ENCODE results near the gene KBTBD12. TPM values are rescaled to one million over a fixed set of nuclear protein-coding genes. Genes with fewer than 3 reads are reported as not detected.

Gene KBTBD12
- total RNA-seq, 1 donor from 2014 or later, result not detected

DNA sequence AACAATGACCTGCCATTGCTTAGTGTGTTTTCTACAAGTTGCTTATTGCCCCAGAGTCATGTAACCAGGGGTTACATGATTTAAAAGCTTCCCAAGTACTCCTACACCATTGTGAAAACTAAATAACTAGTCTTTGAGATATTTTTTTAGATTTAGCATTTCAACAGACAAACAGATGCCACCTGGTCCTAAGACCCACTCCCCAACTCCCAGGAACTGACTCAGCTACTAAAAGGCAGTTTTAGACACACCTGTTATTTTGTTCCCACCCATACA lies 28.1 kb upstream of the KBTBD12 start:
- Mint-ChIP-seq H3K27ac (ENCODE audit: unreplicated experiment) (peak overlapping the region; percentile 36), H3K4me3 (ENCODE audit: unreplicated experiment) (peak overlapping the region; percentile 28), H3K27me3 (ENCODE audit: unreplicated experiment) (peaks cover 10% of the 10 kb centered on the region), H3K9me3 (ENCODE audit: unreplicated experiment) (peaks cover 11% of the 10 kb centered on the region), H3K4me1 (ENCODE audit: low read depth, unreplicated experiment) (peaks cover 32% of the 10 kb centered on the region), H3K36me3 (ENCODE audit: unreplicated experiment) (peaks cover 9% of the 10 kb centered on the region)
- DNase-seq, result no peak
- TF ChIP-seq CTCF (IDR thresholded peaks at IDR 0.05; ENCODE audit: partially characterized antibody, unreplicated experiment), result no peak

- Mint-ChIP-seq H3K4me3 (ENCODE audit: unreplicated experiment) (peak overlapping the region; percentile 49), H3K9me3 (ENCODE audit: unreplicated experiment) (peaks cover 11% of the 10 kb centered on the region), H3K27me3 (ENCODE audit: unreplicated experiment) (peaks cover 10% of the 10 kb centered on the region), H3K4me1 (ENCODE audit: low read depth, unreplicated experiment) (peaks cover 32% of the 10 kb centered on the region), H3K36me3 (ENCODE audit: unreplicated experiment) (peaks cover 13% of the 10 kb centered on the region), H3K27ac (ENCODE audit: unreplicated experiment) (peak overlapping the region; percentile 36)
- DNase-seq, result no peak
- TF ChIP-seq CTCF (IDR thresholded peaks at IDR 0.05; ENCODE audit: partially characterized antibody, unreplicated experiment), result no peak
Observed at GRCh38 chr3:127887321-127887720, 27.7 kb upstream of the KBTBD12 start.

DNA sequence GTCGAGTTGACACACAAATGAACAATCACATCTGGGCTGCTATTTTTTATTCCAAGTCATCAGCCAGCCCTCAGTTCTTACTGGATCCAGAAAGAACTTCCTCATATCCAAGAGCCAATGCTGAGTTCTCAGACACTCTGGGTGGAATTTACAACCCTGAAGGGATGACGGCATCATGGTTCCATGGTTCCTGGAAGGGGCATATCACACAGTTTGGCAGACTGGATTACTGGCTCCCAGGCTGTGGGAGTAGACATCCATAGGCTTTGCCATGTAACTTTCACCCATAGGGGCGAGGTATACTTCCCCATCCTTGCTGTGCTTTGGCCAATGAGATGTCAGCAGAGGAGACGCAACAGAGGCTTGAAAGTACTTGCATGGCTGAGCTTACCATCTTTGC lies 26.9 kb upstream of the KBTBD12 start:
- TF ChIP-seq CTCF (IDR thresholded peaks at IDR 0.05; ENCODE audit: partially characterized antibody, unreplicated experiment), result no peak
- Mint-ChIP-seq H3K27ac (ENCODE audit: unreplicated experiment) (no peak overlapping the region), H3K4me1 (ENCODE audit: low read depth, unreplicated experiment) (peaks cover 32% of the 10 kb centered on the region), H3K27me3 (ENCODE audit: unreplicated experiment) (peaks cover 13% of the 10 kb centered on the region), H3K36me3 (ENCODE audit: unreplicated experiment) (peaks cover 20% of the 10 kb centered on the region), H3K9me3 (ENCODE audit: unreplicated experiment) (peaks cover 15% of the 10 kb centered on the region), H3K4me3 (ENCODE audit: unreplicated experiment) (no peak overlapping the region)
- DNase-seq, result no peak

DNA sequence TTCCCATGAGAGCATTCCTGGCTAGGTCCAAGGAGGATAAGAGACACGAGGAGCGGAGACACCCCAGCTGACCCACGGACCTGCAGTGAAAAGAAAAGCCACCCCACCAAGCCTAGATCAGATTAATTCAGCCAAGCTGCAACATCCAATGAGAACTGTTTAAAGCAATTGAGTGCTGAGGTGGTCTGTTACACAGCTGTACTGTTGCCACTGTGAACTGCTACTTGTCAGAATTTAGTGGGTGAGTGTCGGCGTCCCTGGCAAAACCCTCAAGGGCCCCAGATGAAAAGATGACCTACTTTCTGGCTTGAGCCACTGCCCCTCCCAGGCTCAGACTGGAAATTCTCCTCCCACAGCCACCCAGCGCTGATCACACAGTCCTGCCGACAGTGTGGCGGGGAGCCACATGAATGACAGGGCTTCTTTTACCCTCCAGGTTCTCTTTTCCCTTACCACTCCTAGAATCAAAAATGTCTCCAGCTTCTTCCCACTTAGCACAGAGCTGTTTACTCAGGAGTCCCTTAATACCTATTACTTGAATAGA lies 26.4 kb upstream of the KBTBD12 start:
- Mint-ChIP-seq H3K27me3 (ENCODE audit: unreplicated experiment) (peaks cover 13% of the 10 kb centered on the region), H3K27ac (ENCODE audit: unreplicated experiment) (no peak overlapping the region), H3K9me3 (ENCODE audit: unreplicated experiment) (peaks cover 15% of the 10 kb centered on the region), H3K4me1 (ENCODE audit: low read depth, unreplicated experiment) (peaks cover 32% of the 10 kb centered on the region), H3K4me3 (ENCODE audit: unreplicated experiment) (no peak overlapping the region), H3K36me3 (ENCODE audit: unreplicated experiment) (peaks cover 20% of the 10 kb centered on the region)
- no peak for TF ChIP-seq CTCF (IDR thresholded peaks at IDR 0.05; ENCODE audit: partially characterized antibody, unreplicated experiment)
- DNase-seq, result peak; percentile 29

GRCh38 chr3:127889461-127889863 lies 25.6 kb upstream of the KBTBD12 start:
- H3K36me3 Mint-ChIP-seq (ENCODE audit: unreplicated experiment), result peaks cover 20% of the 10 kb centered on the region
- peaks cover 15% of the 10 kb centered on the region for H3K9me3 Mint-ChIP-seq (ENCODE audit: unreplicated experiment)
- no peak overlapping the region for H3K4me3 Mint-ChIP-seq (ENCODE audit: unreplicated experiment)
- peaks cover 30% of the 10 kb centered on the region for H3K4me1 Mint-ChIP-seq (ENCODE audit: low read depth, unreplicated experiment)
- peaks cover 13% of the 10 kb centered on the region for H3K27me3 Mint-ChIP-seq (ENCODE audit: unreplicated experiment)
- no peak overlapping the region for H3K27ac Mint-ChIP-seq (ENCODE audit: unreplicated experiment)
- TF ChIP-seq CTCF (IDR thresholded peaks at IDR 0.05; ENCODE audit: partially characterized antibody, unreplicated experiment), result no peak
- DNase-seq, result no peak

All from glutamatergic neuron (in vitro differentiated cells).